ENCODE results near the gene IBTK.
"Not testable (repeated sequence)": the region's sequence is repeated elsewhere in the genome, so short reads cannot be mapped to it uniquely, and the experiment has no call there.

Gene IBTK

DNA sequence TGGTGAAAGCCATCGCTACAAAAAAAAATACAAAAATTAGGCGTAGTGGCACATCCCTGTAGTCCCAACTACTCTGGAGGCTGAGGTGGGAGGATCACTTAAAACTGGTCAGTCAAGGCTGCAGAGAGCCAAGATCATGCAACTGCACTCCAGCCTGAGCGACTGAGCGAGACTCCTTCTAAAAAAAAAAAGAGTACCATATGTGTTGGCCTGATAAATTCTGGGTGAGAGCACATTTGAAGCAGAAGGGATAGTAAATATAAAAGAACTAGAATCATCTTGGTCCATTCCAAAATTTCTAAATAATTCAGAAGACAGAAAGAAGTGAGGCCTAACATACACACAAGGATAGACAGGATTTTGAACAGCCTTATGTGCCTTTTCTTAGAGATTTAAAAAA lies 2.2 kb downstream of the IBTK start:
- peak; percentile 42 for DNase-seq

DNA sequence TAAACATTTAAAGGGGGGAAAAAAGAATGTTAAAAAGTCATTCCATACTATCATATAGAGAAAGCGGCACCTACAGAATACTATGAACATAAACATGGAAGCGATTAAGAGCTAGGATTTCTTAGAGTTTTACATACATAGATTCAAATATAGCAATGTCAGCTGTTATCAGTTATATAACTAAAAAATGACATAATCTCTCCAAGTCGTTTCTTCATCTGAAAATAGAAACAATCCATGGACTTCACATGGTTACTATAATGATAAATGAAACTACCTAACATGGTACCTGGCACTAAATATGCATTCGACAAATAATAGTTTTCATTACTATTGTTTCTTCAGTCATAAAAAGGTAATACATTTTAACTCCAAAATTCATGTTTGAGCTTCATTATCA lies 3.7 kb downstream of the IBTK start:
- DNase-seq: no peak

DNA sequence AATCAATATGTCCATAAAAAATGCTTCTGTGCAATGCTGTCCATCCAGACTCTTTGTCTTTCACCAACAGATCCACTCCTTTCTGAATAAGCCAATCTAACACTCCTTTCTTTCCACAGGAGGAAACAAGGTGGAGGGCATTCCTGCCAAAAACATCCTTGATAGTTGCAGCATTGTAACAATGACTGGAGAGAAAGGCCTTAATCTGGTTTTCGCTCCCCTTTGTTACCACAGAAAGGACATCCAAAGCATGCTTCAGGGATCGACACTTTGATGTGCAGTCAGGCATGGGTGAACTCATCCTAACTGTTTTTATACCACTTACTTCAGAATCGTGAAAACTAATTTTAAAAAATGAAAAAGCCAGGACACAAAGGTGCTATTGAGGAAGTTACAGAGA lies 7.4 kb downstream of the IBTK start:
- DNase-seq: no peak

DNA sequence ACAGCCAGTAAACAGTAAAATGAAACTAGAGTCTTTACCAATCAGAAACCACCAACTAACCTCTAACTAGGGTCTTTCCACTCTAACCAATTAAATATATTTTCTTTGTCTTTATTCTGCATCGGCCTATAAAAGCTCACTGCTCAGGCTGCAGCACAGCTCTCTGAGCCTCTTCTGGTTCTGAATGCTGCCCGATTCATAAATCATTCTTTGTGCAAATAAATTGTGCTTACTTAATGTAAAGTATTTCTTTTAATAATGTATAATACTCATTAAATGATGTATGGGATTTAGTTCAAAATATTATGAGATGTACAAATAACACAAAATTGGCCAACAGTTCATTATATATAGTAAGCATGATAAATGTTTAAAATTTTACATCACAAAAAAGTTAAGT lies 7.9 kb downstream of the IBTK start:
- no peak for DNase-seq

DNA sequence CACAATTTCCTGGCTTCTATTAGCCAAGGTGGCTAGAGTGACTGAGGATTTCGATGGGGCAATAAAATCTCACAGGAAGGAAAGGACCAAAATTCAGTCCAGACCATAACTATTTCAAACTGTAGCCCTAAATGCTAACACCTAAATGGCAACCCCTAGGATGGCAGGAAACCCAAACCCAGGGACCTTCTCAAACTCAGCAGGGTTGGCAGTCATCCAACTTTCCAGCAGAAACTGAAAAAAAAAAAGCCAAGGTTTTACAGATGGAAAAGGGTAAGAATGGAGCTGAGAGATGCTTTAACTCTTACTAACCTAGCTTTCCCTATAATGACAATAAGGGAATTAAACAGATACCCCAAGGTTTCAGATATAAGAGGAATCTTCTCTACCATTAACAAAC lies 10.5 kb downstream of the IBTK start:
- DNase-seq: no peak

DNA sequence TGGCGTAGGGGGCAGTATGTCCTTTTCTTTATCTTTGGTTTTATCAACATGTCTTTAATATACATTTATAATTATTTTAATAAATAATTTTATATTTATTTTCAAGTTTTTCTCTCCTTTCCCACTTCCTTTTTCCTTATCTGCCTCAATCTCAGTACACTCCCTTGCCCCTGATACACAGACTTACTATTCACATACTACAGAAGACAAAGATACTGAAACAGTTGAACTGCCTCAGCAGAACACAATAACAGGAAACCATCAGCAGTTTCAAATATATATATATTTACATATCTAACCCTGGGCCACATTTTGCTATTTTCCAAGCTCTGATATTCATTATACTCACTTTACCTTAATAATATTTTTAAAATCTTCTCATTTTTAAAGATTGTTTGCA lies 19.8 kb downstream of the IBTK start:
- peak; percentile 46 for DNase-seq

DNA sequence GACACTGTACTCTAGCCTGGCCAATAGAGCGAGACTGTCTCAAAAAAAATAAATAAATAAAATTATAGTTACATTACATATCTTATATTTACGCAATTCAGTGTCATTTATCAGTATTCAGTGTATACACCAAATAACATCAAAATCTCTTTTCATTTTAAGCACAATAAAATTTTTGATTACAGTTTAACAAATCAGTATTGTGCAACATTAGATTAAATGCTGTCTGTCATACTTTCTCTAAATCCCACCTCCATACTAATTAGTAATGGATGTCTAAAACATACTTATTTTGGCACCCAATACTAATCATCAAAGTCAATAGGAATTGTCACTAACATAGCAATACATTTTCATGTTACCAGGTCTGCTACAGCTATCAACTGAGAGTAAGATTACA lies 27.4 kb downstream of the IBTK start:
- no peak for DNase-seq

DNA sequence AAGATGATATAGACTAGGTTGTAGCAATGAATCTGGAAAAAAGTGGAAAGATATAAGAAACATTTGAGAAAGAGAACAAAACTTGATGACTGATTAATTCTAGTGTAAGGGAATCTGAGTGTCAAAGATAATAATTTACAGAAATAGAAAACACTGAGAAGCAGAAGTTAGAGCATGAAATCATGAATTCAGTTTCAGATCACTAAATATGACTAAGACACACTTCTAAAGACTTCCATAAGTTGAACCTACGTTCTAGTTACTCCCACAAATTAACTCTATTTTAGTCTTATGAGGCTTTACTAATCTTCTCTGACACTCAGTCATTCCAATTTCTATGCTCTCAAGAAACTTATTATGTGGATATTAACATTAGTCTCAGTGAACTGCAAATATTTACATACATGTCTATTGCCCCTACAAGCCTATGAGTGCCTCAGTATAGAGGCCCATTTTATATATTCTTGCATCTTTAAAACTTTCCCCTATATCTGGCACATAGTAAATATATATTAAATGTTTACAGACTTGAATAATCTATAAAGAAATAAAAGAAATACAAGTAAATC lies 30.4 kb downstream of the IBTK start:
- DNase-seq: peak; percentile 49

DNA sequence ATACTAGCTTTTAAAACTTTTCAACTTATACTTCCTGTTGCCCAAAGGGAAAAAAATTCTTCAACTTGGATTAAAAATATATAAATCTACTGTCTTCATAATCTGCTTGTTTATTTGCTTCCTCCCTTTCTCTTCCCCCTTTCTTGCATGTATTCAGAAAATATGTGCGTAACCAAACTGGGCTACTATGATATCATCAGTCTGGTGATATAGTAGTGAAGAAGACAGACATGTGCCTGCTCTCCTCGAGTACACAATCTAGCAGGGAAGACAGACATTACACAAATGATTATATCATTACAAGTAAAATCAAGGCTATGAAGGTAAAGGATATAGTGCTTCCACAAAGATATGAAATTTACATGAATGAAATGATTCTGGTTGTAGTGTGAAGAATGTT lies 31.0 kb downstream of the IBTK start:
- DNase-seq: peak; percentile 53

DNA sequence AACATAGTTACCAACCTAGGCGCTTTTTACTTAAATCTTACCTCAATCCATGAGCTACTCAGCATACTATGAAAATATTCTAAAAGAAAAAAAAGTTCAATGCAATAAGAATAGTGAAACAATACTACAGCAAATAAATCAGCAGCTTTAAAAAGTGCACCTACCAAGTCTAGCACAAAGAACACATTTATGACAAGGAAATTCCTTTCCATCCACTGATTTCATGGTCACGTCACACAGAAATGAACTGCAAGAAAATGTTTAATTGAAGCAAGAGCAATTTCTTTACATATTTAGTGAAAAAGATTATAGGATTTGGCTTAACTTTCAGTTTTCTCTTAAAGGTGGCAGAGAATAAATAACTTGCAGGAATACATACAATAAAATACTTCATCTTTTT lies 36.2 kb downstream of the IBTK start:
- DNase-seq: no peak

DNA sequence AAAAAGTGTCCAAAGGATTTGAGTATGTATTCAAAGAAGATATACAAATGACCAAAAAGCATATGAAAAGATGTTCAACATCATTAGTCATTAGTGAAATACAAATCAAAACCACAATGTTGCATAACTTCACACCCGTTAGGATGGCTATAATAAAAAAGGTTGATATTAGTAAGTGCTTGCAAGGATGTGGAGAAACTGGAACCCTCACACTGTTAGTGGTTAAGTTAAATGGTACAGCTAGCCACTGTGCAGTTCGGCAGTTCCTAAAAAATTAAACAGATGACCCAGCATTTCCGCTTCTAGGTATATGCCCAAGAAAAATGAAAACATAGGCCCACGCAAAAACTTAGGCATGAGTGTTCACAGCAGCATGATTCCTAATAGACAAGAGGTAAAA lies 38.6 kb downstream of the IBTK start:
- DNase-seq: peak; percentile 29

DNA sequence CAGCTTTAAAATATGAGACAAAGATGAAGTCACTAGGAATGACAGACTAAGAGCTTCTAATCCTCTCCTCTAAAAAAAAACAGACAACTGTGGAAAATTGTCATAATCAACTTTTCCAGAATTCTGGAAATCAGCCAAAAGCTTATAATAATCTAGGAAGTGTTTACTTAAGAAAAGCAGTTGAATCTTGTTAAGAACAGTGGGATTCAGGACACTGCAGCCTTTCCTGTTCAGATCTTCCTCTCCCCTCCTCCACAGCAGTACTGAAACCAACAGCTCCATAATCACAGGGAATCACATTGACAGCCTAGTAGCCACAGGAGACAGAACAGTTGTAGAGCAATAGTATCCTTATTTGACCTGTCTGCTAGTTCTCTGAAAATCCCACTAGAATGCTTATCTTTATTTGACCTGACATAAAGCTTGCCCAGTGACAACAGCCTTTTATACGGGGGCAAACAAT lies 41.6 kb downstream of the IBTK start:
- DNase-seq: peak; percentile 96

DNA sequence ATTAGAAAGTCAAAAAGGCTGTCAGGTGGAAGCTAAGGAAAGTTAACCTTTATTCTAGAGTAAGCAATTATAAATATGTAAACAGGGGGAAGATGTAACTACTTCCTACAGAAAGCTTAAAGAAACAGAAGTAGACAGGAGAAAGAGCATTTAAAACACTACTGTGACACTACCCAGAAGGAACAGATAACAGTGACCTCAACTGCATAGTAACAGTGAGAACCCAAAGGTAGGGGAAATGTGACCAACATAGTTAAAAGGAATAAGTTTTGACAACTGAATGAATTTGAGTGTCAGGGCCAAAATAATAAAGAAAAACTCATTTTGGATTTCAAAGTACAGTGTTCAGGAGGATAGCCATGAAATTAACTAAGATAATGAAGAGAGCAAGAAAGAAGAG lies 43.5 kb downstream of the IBTK start:
- peak; percentile 80 for DNase-seq

DNA sequence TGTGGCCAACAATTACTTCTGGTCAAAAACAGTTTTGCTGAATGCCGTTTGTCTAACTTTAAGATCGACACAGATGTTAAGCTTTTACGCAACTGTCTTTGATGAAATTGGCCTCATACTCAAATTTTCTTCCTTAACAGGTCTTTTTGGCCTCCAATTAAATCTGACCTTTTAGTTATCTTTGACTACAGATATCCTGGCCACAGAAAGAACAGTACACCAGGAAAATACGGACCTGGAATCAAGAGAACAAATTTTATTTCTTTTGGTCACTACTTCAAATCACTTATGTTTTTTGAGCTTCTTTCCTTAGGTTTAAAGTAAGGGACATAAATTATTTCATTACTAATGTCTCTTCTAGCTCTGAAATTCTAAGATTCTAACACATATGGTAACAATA lies 49.8 kb downstream of the IBTK start:
- no peak for DNase-seq

DNA sequence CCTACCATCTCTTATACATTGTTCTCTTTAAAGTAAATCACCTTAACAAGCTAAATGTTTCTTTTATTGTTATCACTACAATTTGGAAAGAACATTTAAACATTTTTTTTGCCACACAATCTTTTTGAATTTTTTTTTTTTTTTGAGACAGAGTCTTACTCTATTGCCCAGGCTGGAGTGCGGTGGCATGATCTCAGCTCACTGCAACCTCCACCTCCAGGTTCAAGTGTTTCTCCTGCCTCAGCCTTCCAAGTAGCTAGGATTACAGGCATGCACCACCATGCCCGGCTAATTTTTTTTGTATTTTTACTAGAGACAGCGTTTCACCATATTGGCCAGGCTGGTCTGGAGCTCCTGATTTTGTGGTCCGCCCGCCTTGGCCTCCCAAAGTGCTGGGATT lies 50.3 kb downstream of the IBTK start:
- not testable (repeated sequence) for DNase-seq

DNA sequence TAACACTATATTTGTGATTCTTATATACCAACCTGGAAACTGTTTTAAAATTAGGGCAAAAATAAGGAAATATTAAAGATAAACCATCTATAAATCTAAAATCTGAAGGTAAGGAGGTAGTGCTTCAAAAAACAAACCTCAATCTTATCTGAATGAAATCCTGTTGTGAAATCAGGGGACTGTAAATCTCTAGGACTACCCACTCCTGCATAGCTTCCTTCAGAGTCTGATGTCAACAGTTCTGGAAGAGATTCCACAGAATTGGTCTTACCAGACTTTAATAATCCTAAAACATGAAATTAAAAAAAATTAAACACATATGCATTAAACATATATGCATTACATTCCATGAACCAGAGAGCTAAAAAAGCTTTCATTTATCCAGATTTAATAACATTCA lies 51.4 kb downstream of the IBTK start:
- no peak for DNase-seq

DNA sequence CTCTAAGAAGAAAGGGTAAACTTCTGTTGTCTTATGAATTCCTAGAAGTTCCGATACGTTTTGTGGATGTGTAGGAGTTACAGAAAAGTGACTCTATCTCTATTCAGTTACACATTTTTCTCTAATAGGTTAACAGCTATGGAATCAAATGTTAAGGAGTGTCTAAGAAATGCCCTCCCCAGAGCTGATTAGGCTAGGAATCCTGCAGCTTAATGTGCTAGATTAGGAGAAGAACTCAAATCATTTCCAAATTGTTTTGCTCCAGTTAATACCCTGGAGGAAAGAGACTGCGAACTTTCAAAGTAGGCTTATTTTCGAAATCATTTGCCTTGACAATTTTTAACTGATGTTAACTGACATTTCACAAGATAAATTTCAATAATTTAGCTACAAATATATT lies 51.9 kb downstream of the IBTK start:
- no peak for DNase-seq

DNA sequence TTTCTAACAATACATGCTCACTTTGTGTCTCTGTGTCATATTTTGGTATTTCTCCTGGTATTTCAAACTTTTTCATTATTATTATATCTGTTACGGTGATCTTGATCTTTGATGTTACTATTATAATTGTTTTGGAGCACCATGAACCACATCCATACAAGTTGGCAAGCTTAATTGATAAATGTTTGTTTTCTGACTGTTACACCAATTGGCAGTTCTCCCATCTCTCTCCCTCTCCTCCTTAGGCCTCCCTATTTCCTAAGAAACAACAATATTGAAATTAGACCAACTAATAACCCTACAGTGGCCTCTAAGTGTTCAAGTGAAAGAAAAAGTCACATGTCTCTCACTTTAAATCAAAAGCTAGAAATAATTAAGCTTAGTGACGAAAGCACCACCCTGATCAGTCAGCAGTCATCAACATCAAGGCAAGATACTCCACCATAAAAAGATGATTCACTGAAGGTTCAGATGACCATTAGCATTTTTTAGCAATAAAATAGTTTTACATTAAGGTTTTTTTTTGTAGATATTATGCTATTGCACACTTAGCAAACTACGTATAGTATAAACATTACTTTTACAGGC lies 61.5 kb downstream of the IBTK start:
- DNase-seq: no peak

DNA sequence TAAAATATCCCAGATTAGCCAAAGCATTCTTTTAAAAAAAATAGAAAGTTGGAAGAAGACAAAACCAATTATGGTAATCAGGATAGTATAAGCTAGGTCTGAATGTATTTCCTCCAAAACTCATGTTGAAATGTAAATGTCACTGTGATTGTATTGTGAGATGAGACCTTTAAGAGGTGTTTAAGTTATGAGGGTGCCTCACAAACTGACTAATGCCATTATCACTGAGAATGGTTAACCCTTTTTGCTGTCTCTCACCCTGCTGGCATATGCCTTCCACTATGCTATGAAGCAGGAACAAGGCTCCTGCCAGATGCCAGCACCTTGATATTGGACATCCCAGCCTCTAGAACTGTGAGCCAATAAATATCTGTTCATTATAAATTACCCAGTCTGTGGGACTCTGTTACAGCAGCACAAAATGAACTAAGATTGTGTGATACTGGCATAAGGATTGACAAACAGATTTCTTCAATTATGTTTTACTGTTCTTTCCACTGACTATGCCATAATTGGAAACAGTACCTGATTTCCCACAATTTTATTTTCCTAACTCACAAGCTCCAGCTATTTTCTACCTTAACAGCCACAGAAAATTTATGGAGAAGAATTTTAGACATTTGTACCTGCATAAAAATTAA lies 63.8 kb downstream of the IBTK start:
- DNase-seq: no peak

DNA sequence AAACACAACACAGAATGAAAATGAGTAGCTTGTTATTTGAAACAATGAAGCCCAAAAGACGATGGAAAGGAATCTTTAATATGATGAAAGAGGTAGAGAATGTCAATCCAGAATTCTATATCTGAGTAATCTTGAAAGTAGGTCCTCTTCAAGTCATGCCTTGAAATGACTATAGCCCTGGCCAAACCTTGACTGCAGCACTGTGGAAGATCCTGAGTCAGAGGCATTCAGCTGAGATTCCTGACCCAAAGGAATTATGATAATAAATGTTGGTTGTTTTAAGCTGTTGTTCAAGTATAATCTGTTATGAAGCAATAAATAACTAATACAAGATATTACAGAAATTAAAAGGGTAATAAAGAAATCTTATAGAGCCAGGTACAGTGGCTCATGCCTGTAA lies 64.8 kb downstream of the IBTK start:
- no peak for DNase-seq

DNA sequence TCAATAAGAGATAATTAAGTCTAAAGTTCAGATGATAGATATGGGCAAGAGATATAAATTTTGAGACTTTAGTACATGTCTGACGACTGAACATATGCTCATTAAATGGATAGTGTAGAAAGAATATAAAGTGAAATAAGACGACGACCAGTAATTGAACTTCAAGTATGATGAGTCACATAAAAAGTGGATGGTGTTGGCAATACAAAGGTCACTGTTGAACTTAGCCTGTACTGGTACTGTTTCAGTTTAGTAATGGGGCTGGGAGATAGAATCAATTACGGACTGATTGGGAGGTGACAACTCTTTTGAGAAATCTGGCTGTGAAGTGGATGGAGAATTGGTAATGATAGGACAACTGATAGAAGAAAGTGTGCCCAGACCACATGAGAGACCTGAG lies 68.1 kb downstream of the IBTK start:
- DNase-seq: no peak

DNA sequence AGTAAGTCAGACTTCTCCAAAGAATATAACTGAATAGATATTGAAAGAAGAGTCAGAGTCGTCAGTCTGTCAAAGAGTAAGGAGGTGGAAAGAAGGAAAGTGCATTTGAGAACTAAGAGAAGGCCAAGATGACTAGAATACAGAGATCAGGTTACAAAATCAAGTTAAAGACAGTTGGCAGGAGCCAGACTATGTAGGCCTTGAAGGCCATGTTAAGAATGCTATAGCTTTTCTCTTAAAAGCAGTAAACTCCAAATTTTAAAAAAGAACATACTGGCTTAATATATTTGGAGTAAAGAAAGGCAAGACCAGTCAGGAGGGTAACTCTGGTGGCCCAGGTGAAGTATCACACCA lies 68.8 kb downstream of the IBTK start:
- no peak for DNase-seq

DNA sequence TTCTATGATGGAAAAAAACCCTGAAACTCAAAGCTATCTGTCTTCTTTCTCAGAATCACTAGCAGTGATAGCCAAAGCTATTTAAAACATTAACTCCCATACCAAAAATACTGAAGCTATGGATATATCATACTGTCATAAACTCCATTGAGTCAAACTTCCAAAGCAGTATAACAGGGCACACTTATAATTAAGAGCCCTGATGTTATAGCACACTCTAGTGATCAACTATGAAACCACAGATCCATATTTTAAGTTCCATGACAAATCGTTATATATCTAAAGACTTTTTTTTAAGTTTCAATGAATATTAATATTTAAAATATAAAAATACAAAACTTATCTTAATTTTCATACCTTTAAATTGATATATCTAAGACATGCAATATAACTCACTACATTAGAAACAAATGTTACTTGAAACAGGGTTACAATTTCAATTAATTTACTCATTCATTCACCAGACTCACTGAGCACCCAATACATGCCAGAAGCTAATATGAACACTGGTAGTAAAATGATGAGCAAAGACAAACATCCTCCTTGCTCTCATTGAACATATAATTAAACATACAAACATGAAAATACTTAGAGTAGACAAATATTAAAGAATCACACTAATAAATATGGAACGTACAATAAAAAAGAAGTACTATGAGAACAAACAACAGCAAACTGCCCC lies 69.3 kb downstream of the IBTK start:
- peak; percentile 50 for DNase-seq

DNA sequence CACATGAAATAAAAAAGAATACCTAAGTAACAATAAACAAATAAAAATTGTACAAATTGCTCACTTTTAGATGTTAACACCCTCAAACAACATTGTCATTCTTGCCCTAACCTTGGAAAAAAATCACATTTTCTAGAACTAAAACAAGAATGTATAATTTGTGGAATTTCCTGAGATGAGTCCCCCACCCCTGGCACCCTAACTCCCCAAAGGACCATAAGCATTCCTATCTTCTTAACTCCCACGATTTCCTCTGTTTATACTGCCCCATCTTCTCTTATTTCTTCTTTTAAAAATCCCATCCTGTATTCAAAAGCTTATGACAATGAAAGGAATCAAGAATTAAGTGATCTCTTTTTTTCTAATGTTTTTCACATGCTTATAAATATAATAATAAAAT lies 70.9 kb downstream of the IBTK start:
- DNase-seq: no peak

Data from OCI-M1 (cell line).